Measurements from ENCODE around the gene KMT2B. TPM values are rescaled to one million over a fixed set of nuclear protein-coding genes. Genes with fewer than 3 reads are reported as not detected.

The KMT2B gene
- total and polyA plus RNA-seq, 2 experiments from 2014 or later: 15.8 to 49.8 TPM

DNA sequence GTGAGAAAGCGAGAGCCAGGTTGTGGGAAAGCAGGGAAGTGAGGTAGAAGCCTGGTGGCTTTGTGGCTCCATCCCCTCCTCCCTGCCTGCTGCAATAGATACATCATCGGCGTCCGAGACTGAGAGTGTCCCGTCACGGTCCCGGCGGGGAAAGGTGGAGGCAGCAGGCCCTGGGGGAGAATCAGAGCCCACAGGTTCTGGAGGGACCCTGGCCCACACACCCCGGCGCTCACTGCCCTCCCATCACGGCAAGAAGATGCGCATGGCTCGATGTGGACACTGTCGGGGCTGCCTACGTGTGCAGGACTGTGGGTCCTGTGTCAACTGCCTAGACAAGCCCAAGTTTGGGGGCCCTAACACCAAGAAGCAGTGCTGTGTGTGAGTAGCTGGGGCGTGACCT lies 5.1 kb downstream of the KMT2B start:
- H3K4me3 ChIP-seq: no peak overlapping the region
- Mint-ChIP-seq H3K4me1 (peaks cover 9% of the 10 kb centered on the region), H3K27ac (no peak overlapping the region), H3K27me3 (ENCODE audit: insufficient read depth, low read depth, poor library complexity) (peaks cover 20% of the 10 kb centered on the region), H3K36me3 (ENCODE audit: low read depth) (peaks cover 67% of the 10 kb centered on the region), H3K9me3 (no peaks in the 10 kb centered on the region; the same call in 2 of the 3 replicates), H3K4me3 (no peak overlapping the region)
- peaks cover 21% of the 10 kb centered on the region for H3K79me2 ChIP-seq (replicated peaks; ENCODE audit: insufficient read depth)
- peaks cover 11% of the 10 kb centered on the region for H4K20me1 ChIP-seq (replicated peaks; ENCODE audit: insufficient read depth)
- TF ChIP-seq ZNF331 (CRISPR knock-in tag; IDR thresholded peaks at IDR 0.05; ENCODE audit: low read depth): no peak
- TF ChIP-seq JUNB (IDR thresholded peaks at IDR 0.05; ENCODE audit: unreplicated experiment): no peak
- no peak for TF ChIP-seq STAT1 (IDR thresholded peaks at IDR 0.05; ENCODE audit: unreplicated experiment)
- no peak for TF ChIP-seq POLR2AphosphoS5 (IDR thresholded peaks at IDR 0.05; ENCODE audit: low read depth)
- TF ChIP-seq, protein P1, sequence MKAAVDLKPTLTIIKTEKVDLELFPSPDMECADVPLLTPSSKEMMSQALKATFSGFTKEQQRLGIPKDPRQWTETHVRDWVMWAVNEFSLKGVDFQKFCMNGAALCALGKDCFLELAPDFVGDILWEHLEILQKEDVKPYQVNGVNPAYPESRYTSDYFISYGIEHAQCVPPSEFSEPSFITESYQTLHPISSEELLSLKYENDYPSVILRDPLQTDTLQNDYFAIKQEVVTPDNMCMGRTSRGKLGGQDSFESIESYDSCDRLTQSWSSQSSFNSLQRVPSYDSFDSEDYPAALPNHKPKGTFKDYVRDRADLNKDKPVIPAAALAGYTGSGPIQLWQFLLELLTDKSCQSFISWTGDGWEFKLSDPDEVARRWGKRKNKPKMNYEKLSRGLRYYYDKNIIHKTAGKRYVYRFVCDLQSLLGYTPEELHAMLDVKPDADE (IDR thresholded peaks at IDR 0.05): no peak
- no peak for TF ChIP-seq REST (IDR thresholded peaks at IDR 0.05; ENCODE audit: unreplicated experiment)
- no peak for TF ChIP-seq CTCF (conservative IDR thresholded peaks at IDR 0.05; ENCODE audit: low read depth in 2 of 2)
- no peak for TF ChIP-seq ZNF114 (CRISPR knock-in tag; IDR thresholded peaks at IDR 0.05)
- TF ChIP-seq NANOG (IDR thresholded peaks at IDR 0.05; ENCODE audit: borderline replicate concordance): no peak
- no peak for TF ChIP-seq EZH2 (IDR thresholded peaks at IDR 0.05; ENCODE audit: low read depth, unreplicated experiment)
- TF ChIP-seq EZH2phosphoT487 (IDR thresholded peaks at IDR 0.05; ENCODE audit: unreplicated experiment): no peak
- no peak for TF ChIP-seq CREB1 (CRISPR knock-in tag; IDR thresholded peaks at IDR 0.05; ENCODE audit: low read depth)
- no peak for TF ChIP-seq ZNF462 (CRISPR knock-in tag; IDR thresholded peaks at IDR 0.05)
- peaks cover 23% of the 10 kb centered on the region; the same call in 1 of the 2 replicates for H3K36me3 ChIP-seq (ENCODE audit: insufficient read depth)
- no peak for DNase-seq (ENCODE audit: low spot score)
- no peak overlapping the region for H2AFZ ChIP-seq
- ATAC-seq: no peak
- no peaks in the 10 kb centered on the region for H3K27me3 ChIP-seq (ENCODE audit: insufficient read depth)
- no peak overlapping the region for H3K4me2 ChIP-seq
- H3K9me2 ChIP-seq (ENCODE audit: insufficient read depth): no peaks in the 10 kb centered on the region
- H3K27ac ChIP-seq (ENCODE audit: low read depth): no peak overlapping the region
- H3F3A ChIP-seq (replicated peaks; ENCODE audit: low read depth): no peaks in the 10 kb centered on the region
- peaks cover 9% of the 10 kb centered on the region for H3K4me1 ChIP-seq (ENCODE audit: insufficient read depth)
